ENCODE measurements around the gene LRRC7. TPM values are rescaled to one million over a fixed set of nuclear protein-coding genes. Genes with fewer than 3 reads are reported as not detected.

Gene LRRC7
- total and polyA plus RNA-seq, 2 experiments from 2014 or later: 1.2 TPM; not detected in 1

DNA sequence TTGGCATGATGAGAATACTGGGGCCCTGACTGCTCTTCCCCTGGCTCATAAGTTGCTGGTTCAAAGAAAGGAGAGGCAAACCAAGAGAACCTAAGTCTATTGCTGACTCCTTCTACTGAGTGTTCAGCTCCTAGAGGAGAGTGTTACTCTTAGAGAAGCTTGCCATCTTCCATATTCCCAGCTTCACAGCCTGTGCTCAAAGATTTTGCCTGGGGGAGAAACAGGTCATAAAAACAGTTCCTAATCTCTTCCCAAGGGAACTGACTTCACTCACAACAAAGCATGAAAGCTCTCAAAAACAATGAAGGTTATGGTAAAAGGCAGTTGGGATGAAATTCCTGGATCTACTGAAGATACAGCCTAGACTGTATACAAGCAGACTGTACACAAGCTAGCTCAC lies 600.6 kb downstream of the LRRC7 start:
- Histone ChIP-seq H3K79me2 (replicated peaks; ENCODE audit: insufficient read depth) (no peaks in the 10 kb centered on the region), H3K36me3 (ENCODE audit: insufficient read depth) (no peaks in the 10 kb centered on the region), H2AFZ (no peak overlapping the region), H3F3A (replicated peaks; ENCODE audit: low read depth) (no peaks in the 10 kb centered on the region), H3K4me3 (no peak overlapping the region), H3K27ac (ENCODE audit: low read depth) (no peak overlapping the region), H3K9me2 (ENCODE audit: insufficient read depth) (no peaks in the 10 kb centered on the region), H4K20me1 (replicated peaks; ENCODE audit: insufficient read depth) (no peaks in the 10 kb centered on the region; the same call in 1 of the 2 replicates), H3K4me1 (ENCODE audit: insufficient read depth) (no peaks in the 10 kb centered on the region), H3K4me2 (no peak overlapping the region), H3K27me3 (ENCODE audit: insufficient read depth) (no peaks in the 10 kb centered on the region)
- TF ChIP-seq NANOG (IDR thresholded peaks at IDR 0.05; ENCODE audit: borderline replicate concordance) (no peak), ZNF114 (CRISPR knock-in tag; IDR thresholded peaks at IDR 0.05) (no peak), EZH2 (IDR thresholded peaks at IDR 0.05; ENCODE audit: low read depth, unreplicated experiment) (no peak), EZH2phosphoT487 (IDR thresholded peaks at IDR 0.05; ENCODE audit: unreplicated experiment) (no peak), STAT1 (IDR thresholded peaks at IDR 0.05; ENCODE audit: unreplicated experiment) (no peak)
- TF ChIP-seq, protein P1, sequence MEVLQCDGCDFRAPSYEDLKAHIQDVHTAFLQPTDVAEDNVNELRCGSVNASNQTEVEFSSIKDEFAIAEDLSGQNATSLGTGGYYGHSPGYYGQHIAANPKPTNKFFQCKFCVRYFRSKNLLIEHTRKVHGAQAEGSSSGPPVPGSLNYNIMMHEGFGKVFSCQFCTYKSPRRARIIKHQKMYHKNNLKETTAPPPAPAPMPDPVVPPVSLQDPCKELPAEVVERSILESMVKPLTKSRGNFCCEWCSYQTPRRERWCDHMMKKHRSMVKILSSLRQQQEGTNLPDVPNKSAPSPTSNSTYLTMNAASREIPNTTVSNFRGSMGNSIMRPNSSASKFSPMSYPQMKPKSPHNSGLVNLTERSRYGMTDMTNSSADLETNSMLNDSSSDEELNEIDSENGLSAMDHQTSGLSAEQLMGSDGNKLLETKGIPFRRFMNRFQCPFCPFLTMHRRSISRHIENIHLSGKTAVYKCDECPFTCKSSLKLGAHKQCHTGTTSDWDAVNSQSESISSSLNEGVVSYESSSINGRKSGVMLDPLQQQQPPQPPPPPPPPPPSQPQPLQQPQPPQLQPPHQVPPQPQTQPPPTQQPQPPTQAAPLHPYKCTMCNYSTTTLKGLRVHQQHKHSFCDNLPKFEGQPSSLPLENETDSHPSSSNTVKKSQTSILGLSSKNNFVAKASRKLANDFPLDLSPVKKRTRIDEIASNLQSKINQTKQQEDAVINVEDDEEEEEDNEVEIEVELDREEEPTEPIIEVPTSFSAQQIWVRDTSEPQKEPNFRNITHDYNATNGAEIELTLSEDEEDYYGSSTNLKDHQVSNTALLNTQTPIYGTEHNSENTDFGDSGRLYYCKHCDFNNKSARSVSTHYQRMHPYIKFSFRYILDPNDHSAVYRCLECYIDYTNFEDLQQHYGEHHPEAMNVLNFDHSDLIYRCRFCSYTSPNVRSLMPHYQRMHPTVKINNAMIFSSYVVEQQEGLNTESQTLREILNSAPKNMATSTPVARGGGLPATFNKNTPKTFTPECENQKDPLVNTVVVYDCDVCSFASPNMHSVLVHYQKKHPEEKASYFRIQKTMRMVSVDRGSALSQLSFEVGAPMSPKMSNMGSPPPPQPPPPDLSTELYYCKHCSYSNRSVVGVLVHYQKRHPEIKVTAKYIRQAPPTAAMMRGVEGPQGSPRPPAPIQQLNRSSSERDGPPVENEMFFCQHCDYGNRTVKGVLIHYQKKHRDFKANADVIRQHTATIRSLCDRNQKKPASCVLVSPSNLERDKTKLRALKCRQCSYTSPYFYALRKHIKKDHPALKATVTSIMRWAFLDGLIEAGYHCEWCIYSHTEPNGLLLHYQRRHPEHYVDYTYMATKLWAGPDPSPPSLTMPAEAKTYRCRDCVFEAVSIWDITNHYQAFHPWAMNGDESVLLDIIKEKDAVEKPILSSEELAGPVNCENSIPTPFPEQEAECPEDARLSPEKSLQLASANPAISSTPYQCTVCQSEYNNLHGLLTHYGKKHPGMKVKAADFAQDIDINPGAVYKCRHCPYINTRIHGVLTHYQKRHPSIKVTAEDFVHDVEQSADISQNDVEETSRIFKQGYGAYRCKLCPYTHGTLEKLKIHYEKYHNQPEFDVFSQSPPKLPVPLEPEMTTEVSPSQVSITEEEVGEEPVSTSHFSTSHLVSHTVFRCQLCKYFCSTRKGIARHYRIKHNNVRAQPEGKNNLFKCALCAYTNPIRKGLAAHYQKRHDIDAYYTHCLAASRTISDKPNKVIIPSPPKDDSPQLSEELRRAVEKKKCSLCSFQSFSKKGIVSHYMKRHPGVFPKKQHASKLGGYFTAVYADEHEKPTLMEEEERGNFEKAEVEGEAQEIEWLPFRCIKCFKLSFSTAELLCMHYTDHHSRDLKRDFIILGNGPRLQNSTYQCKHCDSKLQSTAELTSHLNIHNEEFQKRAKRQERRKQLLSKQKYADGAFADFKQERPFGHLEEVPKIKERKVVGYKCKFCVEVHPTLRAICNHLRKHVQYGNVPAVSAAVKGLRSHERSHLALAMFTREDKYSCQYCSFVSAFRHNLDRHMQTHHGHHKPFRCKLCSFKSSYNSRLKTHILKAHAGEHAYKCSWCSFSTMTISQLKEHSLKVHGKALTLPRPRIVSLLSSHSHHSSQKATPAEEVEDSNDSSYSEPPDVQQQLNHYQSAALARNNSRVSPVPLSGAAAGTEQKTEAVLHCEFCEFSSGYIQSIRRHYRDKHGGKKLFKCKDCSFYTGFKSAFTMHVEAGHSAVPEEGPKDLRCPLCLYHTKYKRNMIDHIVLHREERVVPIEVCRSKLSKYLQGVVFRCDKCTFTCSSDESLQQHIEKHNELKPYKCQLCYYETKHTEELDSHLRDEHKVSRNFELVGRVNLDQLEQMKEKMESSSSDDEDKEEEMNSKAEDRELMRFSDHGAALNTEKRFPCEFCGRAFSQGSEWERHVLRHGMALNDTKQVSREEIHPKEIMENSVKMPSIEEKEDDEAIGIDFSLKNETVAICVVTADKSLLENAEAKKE (CRISPR knock-in tag; IDR thresholded peaks at IDR 0.05): no peak
- TF ChIP-seq, protein P2, sequence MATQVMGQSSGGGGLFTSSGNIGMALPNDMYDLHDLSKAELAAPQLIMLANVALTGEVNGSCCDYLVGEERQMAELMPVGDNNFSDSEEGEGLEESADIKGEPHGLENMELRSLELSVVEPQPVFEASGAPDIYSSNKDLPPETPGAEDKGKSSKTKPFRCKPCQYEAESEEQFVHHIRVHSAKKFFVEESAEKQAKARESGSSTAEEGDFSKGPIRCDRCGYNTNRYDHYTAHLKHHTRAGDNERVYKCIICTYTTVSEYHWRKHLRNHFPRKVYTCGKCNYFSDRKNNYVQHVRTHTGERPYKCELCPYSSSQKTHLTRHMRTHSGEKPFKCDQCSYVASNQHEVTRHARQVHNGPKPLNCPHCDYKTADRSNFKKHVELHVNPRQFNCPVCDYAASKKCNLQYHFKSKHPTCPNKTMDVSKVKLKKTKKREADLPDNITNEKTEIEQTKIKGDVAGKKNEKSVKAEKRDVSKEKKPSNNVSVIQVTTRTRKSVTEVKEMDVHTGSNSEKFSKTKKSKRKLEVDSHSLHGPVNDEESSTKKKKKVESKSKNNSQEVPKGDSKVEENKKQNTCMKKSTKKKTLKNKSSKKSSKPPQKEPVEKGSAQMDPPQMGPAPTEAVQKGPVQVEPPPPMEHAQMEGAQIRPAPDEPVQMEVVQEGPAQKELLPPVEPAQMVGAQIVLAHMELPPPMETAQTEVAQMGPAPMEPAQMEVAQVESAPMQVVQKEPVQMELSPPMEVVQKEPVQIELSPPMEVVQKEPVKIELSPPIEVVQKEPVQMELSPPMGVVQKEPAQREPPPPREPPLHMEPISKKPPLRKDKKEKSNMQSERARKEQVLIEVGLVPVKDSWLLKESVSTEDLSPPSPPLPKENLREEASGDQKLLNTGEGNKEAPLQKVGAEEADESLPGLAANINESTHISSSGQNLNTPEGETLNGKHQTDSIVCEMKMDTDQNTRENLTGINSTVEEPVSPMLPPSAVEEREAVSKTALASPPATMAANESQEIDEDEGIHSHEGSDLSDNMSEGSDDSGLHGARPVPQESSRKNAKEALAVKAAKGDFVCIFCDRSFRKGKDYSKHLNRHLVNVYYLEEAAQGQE (IDR thresholded peaks at IDR 0.05; ENCODE audit: unreplicated experiment): no peak
- DNase-seq (ENCODE audit: low spot score) (no peak), ATAC-seq (no peak)
- no peak overlapping the region for H3K27ac Mint-ChIP-seq
- H3K36me3 Mint-ChIP-seq (ENCODE audit: low read depth): peaks cover 3% of the 10 kb centered on the region; the same call in 1 of the 3 replicates
- H3K9me3 Mint-ChIP-seq: no peaks in the 10 kb centered on the region
- peaks cover 4% of the 10 kb centered on the region; the same call in 2 of the 3 replicates for H3K4me1 Mint-ChIP-seq
- H3K4me3 Mint-ChIP-seq: no peak overlapping the region
- H3K27me3 Mint-ChIP-seq (ENCODE audit: insufficient read depth, low read depth, poor library complexity): peaks cover 2% of the 10 kb centered on the region
